GM23338 (cell line): Measurements from ENCODE around the gene PGGT1B. TPM values are rescaled to one million over a fixed set of nuclear protein-coding genes. Genes with fewer than 3 reads are reported as not detected.

Experiments
- ATAC-seq: fragments of 200-7000 bp; cut with Tn5 transposase; 3 replicates; pipeline ENCODE4 v1.9.1; 2020
- DNase-seq: peaks from one replicate; pipeline ENCODE4 v3.0.0-alpha.2; 2015; ENCODE audit warnings: low spot score
- H2AFZ ChIP-seq: fragments of 200-600 bp; sonication (generic); 2 replicates; pipeline ENCODE4 v1.8.0; 2016; ENCODE audit warnings: antibody characterized with exemption, mild to moderate bottlenecking, moderate library complexity
- H3F3A ChIP-seq: fragments of 200-600 bp; sonication (generic); replicated peaks from 2 replicates; pipeline ENCODE4 v1.8.0; 2017; ENCODE audit warnings: antibody characterized with exemption, mixed run types, low read depth
- H3K27ac ChIP-seq: fragments of 200-600 bp; sonication (generic); 2 replicates; pipeline ENCODE4 v1.6.1; 2016; ENCODE audit warnings: low read depth
- H3K27me3 ChIP-seq: fragments of 200-600 bp; sonication (generic); 2 replicates; pipeline ENCODE4 v1.8.0; 2016; ENCODE audit warnings: mild to moderate bottlenecking, mixed run types, moderate library complexity; ENCODE audit not compliant: insufficient read depth
- H3K36me3 ChIP-seq: fragments of 200-600 bp; sonication (generic); 2 replicates; pipeline ENCODE4 v1.8.0; 2016; ENCODE audit warnings: mild to moderate bottlenecking; ENCODE audit not compliant: insufficient read depth
- H3K4me1 ChIP-seq: fragments of 200-600 bp; sonication (generic); 2 replicates; pipeline ENCODE4 v1.8.0; 2016; ENCODE audit warnings: mild to moderate bottlenecking, moderate library complexity; ENCODE audit not compliant: insufficient read depth
- H3K4me2 ChIP-seq: fragments of 200-600 bp; sonication (generic); 2 replicates; pipeline ENCODE4 v1.7.1; 2017; ENCODE audit warnings: mixed run types
- H3K4me3 ChIP-seq: fragments of 200-600 bp; sonication (generic); 2 replicates; pipeline ENCODE4 v1.6.1; 2016; ENCODE audit warnings: mixed run types
- H3K79me2 ChIP-seq: fragments of 200-600 bp; sonication (generic); replicated peaks from 2 replicates; pipeline ENCODE4 v1.8.0; 2017; ENCODE audit warnings: mild to moderate bottlenecking; ENCODE audit not compliant: insufficient read depth
- H3K9me2 ChIP-seq: fragments of 200-600 bp; sonication (generic); 2 replicates; pipeline ENCODE4 v1.8.0; 2017; ENCODE audit not compliant: insufficient read depth
- H4K20me1 ChIP-seq: fragments of 200-600 bp; sonication (generic); replicated peaks from 2 replicates; pipeline ENCODE4 v1.8.0; 2017; ENCODE audit warnings: mild to moderate bottlenecking; ENCODE audit not compliant: insufficient read depth
- H3K27ac Mint-ChIP-seq: 2 replicates; pipeline ENCODE4 v1.8.0; 2020; ENCODE audit warnings: inconsistent platforms, mild to moderate bottlenecking, moderate library complexity, mixed read lengths
- H3K27me3 Mint-ChIP-seq: 3 replicates; pipeline ENCODE4 v1.8.0; 2022; ENCODE audit warnings: low read depth, mild to moderate bottlenecking, moderate library complexity, mixed read lengths, inconsistent platforms; ENCODE audit not compliant: insufficient read depth, poor library complexity
- H3K36me3 Mint-ChIP-seq: 3 replicates; pipeline ENCODE4 v1.8.0; 2021; ENCODE audit warnings: low read depth, mild to moderate bottlenecking, inconsistent platforms, moderate library complexity, mixed read lengths
- H3K4me1 Mint-ChIP-seq: 3 replicates; pipeline ENCODE4 v1.8.0; 2020; ENCODE audit warnings: mild to moderate bottlenecking, inconsistent platforms, mixed read lengths
- H3K4me3 Mint-ChIP-seq: 3 replicates; pipeline ENCODE4 v1.8.0; 2021; ENCODE audit warnings: moderate library complexity, mild to moderate bottlenecking, inconsistent platforms, mixed read lengths
- H3K9me3 Mint-ChIP-seq: 3 replicates; pipeline ENCODE4 v1.8.0; 2020; ENCODE audit warnings: moderate library complexity, mild to moderate bottlenecking, inconsistent platforms, mixed read lengths
- CREB1 ChIP-seq: fragments of 250-450 bp; sonication (Bioruptor Pico); IDR thresholded peaks from 2 replicates; pipeline ENCODE4 v1.5.0; 2020; ENCODE audit warnings: low read depth, mild to moderate bottlenecking, moderate library complexity
- NANOG ChIP-seq: IDR thresholded peaks from 2 replicates; pipeline ENCODE4 v1.6.1; 2016; ENCODE audit warnings: antibody characterized with exemption, borderline replicate concordance
- ZNF331 ChIP-seq: fragments of 250-450 bp; sonication (Bioruptor Pico); IDR thresholded peaks from 2 replicates; pipeline ENCODE4 v1.5.0; 2020; ENCODE audit warnings: low read depth, mild to moderate bottlenecking, moderate library complexity
- polyA plus RNA-seq: library from polyadenylated mRNA; unstranded; fragments of >200 nt; fragmentation: Nextera tagmentation; extraction: Ambion mirVana; gene quantifications from 2 replicates; pipeline ENCODE4 v1.2.1, GENCODE V29; 2016
- total RNA-seq: library from RNA; depleted of rRNA; stranded (reverse); fragments of >200 nt; shearing (Covaris generic); gene quantifications from 2 replicates; pipeline ENCODE4 v1.2.3, GENCODE V29; 2014
- TF ChIP-seq, protein P1 (sequence below), 2 experiments: fragments of 200-600 bp in 1 of 2; sonication (generic) in 1 of 2; conservative IDR thresholded peaks; 2 replicates each; pipeline versions ENCODE4 v1.5.1 to v1.6.1; 2016 to 2017; ENCODE audit warnings: antibody characterized with exemption in 2 of 2, low read depth in 2 of 2, mild to moderate bottlenecking in 2 of 2, moderate library complexity in 1 of 2
- TF ChIP-seq, protein P2 (sequence below): IDR thresholded peaks from one replicate; pipeline ENCODE4 v1.6.1; 2018; ENCODE audit warnings: antibody characterized with exemption; ENCODE audit not compliant: unreplicated experiment
- TF ChIP-seq, protein P3 (sequence below): fragments of 250-450 bp; sonication (Bioruptor Pico); IDR thresholded peaks from 2 replicates; pipeline ENCODE4 v1.5.0; 2020; ENCODE audit warnings: mild to moderate bottlenecking, moderate library complexity

Gene PGGT1B
- total and polyA plus RNA-seq, 2 experiments from 2014 or later, result 8.6 to 12.9 TPM

DNA sequence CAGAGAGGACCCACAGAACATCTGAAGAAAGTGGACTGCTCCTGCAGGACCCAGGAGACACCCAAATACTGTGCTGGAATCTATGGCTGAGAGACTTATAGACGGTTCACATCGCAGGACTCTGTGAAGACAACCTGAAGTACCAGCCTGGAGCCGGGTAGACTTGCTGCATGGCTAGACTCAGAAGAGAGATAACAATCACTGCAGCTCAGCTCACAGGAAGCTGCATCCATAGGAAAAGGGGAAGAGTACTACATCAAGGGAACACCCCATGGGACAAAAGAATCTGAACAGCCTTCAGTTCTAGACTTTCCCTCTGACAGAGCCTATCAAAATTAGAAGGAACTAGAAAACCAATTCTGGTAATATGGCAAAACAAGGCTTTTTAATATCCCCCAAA is 66.5 kb downstream of the PGGT1B start:
- H3K9me3 Mint-ChIP-seq, result no peaks in the 10 kb centered on the region
- H3K27me3 Mint-ChIP-seq, result peaks cover 1% of the 10 kb centered on the region

More for the DNA sequence above, 66.5 kb downstream of the PGGT1B start:
- H3F3A ChIP-seq, result no peaks in the 10 kb centered on the region
- H3K36me3 Mint-ChIP-seq, result no peaks in the 10 kb centered on the region
- H3K27me3 ChIP-seq, result no peaks in the 10 kb centered on the region
- H3K27ac Mint-ChIP-seq, result no peak overlapping the region
- no peak overlapping the region for H3K27ac ChIP-seq
- no peak overlapping the region for H3K4me3 Mint-ChIP-seq
- no peak for DNase-seq
- H4K20me1 ChIP-seq, result no peaks in the 10 kb centered on the region
- H3K79me2 ChIP-seq, result no peaks in the 10 kb centered on the region
- H3K4me2 ChIP-seq, result no peak overlapping the region
- no peaks in the 10 kb centered on the region for H3K9me2 ChIP-seq
- H2AFZ ChIP-seq, result no peak overlapping the region
- H3K4me3 ChIP-seq, result no peak overlapping the region
- ATAC-seq, result no peak
- peaks cover 3% of the 10 kb centered on the region; the same call in 1 of the 3 replicates for H3K4me1 Mint-ChIP-seq
- no peaks in the 10 kb centered on the region for H3K36me3 ChIP-seq
- H3K4me1 ChIP-seq, result no peaks in the 10 kb centered on the region
- TF ChIP-seq, protein P1, sequence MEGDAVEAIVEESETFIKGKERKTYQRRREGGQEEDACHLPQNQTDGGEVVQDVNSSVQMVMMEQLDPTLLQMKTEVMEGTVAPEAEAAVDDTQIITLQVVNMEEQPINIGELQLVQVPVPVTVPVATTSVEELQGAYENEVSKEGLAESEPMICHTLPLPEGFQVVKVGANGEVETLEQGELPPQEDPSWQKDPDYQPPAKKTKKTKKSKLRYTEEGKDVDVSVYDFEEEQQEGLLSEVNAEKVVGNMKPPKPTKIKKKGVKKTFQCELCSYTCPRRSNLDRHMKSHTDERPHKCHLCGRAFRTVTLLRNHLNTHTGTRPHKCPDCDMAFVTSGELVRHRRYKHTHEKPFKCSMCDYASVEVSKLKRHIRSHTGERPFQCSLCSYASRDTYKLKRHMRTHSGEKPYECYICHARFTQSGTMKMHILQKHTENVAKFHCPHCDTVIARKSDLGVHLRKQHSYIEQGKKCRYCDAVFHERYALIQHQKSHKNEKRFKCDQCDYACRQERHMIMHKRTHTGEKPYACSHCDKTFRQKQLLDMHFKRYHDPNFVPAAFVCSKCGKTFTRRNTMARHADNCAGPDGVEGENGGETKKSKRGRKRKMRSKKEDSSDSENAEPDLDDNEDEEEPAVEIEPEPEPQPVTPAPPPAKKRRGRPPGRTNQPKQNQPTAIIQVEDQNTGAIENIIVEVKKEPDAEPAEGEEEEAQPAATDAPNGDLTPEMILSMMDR (conservative IDR thresholded peaks at IDR 0.05; ENCODE audit: low read depth in 2 of 2), result no peak
- TF ChIP-seq CREB1 (CRISPR knock-in tag) (no peak), ZNF331 (CRISPR knock-in tag) (no peak), NANOG (no peak)
- TF ChIP-seq, protein P2, sequence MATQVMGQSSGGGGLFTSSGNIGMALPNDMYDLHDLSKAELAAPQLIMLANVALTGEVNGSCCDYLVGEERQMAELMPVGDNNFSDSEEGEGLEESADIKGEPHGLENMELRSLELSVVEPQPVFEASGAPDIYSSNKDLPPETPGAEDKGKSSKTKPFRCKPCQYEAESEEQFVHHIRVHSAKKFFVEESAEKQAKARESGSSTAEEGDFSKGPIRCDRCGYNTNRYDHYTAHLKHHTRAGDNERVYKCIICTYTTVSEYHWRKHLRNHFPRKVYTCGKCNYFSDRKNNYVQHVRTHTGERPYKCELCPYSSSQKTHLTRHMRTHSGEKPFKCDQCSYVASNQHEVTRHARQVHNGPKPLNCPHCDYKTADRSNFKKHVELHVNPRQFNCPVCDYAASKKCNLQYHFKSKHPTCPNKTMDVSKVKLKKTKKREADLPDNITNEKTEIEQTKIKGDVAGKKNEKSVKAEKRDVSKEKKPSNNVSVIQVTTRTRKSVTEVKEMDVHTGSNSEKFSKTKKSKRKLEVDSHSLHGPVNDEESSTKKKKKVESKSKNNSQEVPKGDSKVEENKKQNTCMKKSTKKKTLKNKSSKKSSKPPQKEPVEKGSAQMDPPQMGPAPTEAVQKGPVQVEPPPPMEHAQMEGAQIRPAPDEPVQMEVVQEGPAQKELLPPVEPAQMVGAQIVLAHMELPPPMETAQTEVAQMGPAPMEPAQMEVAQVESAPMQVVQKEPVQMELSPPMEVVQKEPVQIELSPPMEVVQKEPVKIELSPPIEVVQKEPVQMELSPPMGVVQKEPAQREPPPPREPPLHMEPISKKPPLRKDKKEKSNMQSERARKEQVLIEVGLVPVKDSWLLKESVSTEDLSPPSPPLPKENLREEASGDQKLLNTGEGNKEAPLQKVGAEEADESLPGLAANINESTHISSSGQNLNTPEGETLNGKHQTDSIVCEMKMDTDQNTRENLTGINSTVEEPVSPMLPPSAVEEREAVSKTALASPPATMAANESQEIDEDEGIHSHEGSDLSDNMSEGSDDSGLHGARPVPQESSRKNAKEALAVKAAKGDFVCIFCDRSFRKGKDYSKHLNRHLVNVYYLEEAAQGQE, result no peak
- TF ChIP-seq, protein P3, sequence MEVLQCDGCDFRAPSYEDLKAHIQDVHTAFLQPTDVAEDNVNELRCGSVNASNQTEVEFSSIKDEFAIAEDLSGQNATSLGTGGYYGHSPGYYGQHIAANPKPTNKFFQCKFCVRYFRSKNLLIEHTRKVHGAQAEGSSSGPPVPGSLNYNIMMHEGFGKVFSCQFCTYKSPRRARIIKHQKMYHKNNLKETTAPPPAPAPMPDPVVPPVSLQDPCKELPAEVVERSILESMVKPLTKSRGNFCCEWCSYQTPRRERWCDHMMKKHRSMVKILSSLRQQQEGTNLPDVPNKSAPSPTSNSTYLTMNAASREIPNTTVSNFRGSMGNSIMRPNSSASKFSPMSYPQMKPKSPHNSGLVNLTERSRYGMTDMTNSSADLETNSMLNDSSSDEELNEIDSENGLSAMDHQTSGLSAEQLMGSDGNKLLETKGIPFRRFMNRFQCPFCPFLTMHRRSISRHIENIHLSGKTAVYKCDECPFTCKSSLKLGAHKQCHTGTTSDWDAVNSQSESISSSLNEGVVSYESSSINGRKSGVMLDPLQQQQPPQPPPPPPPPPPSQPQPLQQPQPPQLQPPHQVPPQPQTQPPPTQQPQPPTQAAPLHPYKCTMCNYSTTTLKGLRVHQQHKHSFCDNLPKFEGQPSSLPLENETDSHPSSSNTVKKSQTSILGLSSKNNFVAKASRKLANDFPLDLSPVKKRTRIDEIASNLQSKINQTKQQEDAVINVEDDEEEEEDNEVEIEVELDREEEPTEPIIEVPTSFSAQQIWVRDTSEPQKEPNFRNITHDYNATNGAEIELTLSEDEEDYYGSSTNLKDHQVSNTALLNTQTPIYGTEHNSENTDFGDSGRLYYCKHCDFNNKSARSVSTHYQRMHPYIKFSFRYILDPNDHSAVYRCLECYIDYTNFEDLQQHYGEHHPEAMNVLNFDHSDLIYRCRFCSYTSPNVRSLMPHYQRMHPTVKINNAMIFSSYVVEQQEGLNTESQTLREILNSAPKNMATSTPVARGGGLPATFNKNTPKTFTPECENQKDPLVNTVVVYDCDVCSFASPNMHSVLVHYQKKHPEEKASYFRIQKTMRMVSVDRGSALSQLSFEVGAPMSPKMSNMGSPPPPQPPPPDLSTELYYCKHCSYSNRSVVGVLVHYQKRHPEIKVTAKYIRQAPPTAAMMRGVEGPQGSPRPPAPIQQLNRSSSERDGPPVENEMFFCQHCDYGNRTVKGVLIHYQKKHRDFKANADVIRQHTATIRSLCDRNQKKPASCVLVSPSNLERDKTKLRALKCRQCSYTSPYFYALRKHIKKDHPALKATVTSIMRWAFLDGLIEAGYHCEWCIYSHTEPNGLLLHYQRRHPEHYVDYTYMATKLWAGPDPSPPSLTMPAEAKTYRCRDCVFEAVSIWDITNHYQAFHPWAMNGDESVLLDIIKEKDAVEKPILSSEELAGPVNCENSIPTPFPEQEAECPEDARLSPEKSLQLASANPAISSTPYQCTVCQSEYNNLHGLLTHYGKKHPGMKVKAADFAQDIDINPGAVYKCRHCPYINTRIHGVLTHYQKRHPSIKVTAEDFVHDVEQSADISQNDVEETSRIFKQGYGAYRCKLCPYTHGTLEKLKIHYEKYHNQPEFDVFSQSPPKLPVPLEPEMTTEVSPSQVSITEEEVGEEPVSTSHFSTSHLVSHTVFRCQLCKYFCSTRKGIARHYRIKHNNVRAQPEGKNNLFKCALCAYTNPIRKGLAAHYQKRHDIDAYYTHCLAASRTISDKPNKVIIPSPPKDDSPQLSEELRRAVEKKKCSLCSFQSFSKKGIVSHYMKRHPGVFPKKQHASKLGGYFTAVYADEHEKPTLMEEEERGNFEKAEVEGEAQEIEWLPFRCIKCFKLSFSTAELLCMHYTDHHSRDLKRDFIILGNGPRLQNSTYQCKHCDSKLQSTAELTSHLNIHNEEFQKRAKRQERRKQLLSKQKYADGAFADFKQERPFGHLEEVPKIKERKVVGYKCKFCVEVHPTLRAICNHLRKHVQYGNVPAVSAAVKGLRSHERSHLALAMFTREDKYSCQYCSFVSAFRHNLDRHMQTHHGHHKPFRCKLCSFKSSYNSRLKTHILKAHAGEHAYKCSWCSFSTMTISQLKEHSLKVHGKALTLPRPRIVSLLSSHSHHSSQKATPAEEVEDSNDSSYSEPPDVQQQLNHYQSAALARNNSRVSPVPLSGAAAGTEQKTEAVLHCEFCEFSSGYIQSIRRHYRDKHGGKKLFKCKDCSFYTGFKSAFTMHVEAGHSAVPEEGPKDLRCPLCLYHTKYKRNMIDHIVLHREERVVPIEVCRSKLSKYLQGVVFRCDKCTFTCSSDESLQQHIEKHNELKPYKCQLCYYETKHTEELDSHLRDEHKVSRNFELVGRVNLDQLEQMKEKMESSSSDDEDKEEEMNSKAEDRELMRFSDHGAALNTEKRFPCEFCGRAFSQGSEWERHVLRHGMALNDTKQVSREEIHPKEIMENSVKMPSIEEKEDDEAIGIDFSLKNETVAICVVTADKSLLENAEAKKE (CRISPR knock-in tag), result no peak
